ENCODE measurements around the gene PASK. TPM values are rescaled to one million over a fixed set of nuclear protein-coding genes. Genes with fewer than 3 reads are reported as not detected.

The PASK gene
- total and polyA plus RNA-seq, 2 donors (not counting 1 experiment from before 2014, with no cell fraction given), result 48.2 to 144 TPM

GRCh38 chr2:241149925-241150659 is 820 bp upstream of the PASK start, which contains the start of gene PPP1R7:
TSS of gene PPP1R7 (plus strand) at chr2:241150467. CDS start at chr2:241150496, 29 bp downstream.
- WGBS (ENCODE audit: insufficient coverage), result under 1% methylated on average over 73 of the region's 73 CpGs
- peak within 1 kb of the TSS; percentile 96 for H3K4me3 Mint-ChIP-seq
- H4K20me1 ChIP-seq (ENCODE audit: control insufficient read depth, insufficient read depth, low read length, poor library complexity, severe bottlenecking), result no peaks in the 10 kb centered on the region
- H3K4me1 ChIP-seq (ENCODE audit: control insufficient read depth in 2 of 2, insufficient read depth in 2 of 2, low read length in 2 of 2), result peaks cover 12 to 20% of the 10 kb centered on the region in 2 donors
- peak within 1 kb of the TSS; percentile 85 for H3K9ac ChIP-seq (ENCODE audit: low read length)
- peaks cover 0 to 6% of the 10 kb centered on the region in 2 experiments for H3K36me3 ChIP-seq (replicated peaks in 1 of 2; ENCODE audit: control extremely low read depth in 1 of 2, control insufficient read depth in 1 of 2, extremely low read depth in 1 of 2, insufficient read depth in 2 of 2, low read length in 1 of 2)
- ChIA-PET POLR2A (interaction anchor here (0.6 to 2.1 kb wide), 16 partner anchors 18 to 729 kb away, joined by 3 to 13 read pairs (median 3); partner anchors contain the start of gene MTERF4), CTCF (interaction anchor here (0.7 to 4.5 kb wide), 18 partner anchors 18 to 817 kb away, joined by 3 to 101 read pairs (median 4); partner anchors contain the start of gene MTERF4)
- H3K27ac ChIP-seq (ENCODE audit: low read length in 2 of 2), result peak within 1 kb of the TSS; percentile 12 to 80
- DNase-seq (peak; percentile 97), ATAC-seq (ENCODE audit: low read depth) (peak; percentile 80)
- H3K4me2 ChIP-seq (replicated peaks; ENCODE audit: low read depth, low read length, poor library complexity, severe bottlenecking), result peak within 1 kb of the TSS; percentile 99
- H3K27me3 ChIP-seq (replicated peaks in 1 of 4; ENCODE audit: control extremely low read depth in 1 of 4, control insufficient read depth in 3 of 4, insufficient read depth in 4 of 4, low read length in 3 of 4), result no peaks in the 10 kb centered on the region
- peaks cover 36% of the 10 kb centered on the region for H3K79me2 ChIP-seq (ENCODE audit: control insufficient read depth, insufficient read depth, low read length)
- peaks cover 35% of the 10 kb centered on the region for H3K4me1 Mint-ChIP-seq
- peak within 1 kb of the TSS; percentile 93 for H3K27ac Mint-ChIP-seq
- H2AFZ ChIP-seq (ENCODE audit: insufficient read depth, low read depth, low read length, poor library complexity, severe bottlenecking), result peak within 1 kb of the TSS; percentile 99
- no peaks in the 10 kb centered on the region for H3K9me3 ChIP-seq (ENCODE audit: control extremely low read depth in 1 of 3, control insufficient read depth in 2 of 3, insufficient read depth in 1 of 3, low read length in 2 of 3)
- no peak for TF ChIP-seq EZH2 (IDR thresholded peaks at IDR 0.05; ENCODE audit: borderline replicate concordance, insufficient read depth, low read depth, low read length, poor library complexity, severe bottlenecking)
- TF ChIP-seq, protein P1, sequence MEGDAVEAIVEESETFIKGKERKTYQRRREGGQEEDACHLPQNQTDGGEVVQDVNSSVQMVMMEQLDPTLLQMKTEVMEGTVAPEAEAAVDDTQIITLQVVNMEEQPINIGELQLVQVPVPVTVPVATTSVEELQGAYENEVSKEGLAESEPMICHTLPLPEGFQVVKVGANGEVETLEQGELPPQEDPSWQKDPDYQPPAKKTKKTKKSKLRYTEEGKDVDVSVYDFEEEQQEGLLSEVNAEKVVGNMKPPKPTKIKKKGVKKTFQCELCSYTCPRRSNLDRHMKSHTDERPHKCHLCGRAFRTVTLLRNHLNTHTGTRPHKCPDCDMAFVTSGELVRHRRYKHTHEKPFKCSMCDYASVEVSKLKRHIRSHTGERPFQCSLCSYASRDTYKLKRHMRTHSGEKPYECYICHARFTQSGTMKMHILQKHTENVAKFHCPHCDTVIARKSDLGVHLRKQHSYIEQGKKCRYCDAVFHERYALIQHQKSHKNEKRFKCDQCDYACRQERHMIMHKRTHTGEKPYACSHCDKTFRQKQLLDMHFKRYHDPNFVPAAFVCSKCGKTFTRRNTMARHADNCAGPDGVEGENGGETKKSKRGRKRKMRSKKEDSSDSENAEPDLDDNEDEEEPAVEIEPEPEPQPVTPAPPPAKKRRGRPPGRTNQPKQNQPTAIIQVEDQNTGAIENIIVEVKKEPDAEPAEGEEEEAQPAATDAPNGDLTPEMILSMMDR (IDR thresholded peaks at IDR 0.05), result peak; percentile 72
- H3K9me3 Mint-ChIP-seq (ENCODE audit: insufficient read depth), result no peaks in the 10 kb centered on the region
- H3K4me3 ChIP-seq (ENCODE audit: control extremely low read depth in 1 of 5, extremely low read depth in 1 of 5, insufficient read depth in 1 of 5, low read depth in 2 of 5, low read length in 4 of 5), result peak within 1 kb of the TSS; percentile 57 to 94 (median 84)
- no peaks in the 10 kb centered on the region for H3K27me3 Mint-ChIP-seq
- intact Hi-C loops (cut with micrococcal nuclease), result loop anchor here (1.0 to 5.0 kb wide), 11 partner anchors 23 to 236 kb away; partner anchors contain the start of genes FARP2, HDLBP, MTERF4 and SEPTIN2

GRCh38 chr2:241149675-241149924 is 328 bp upstream of the PASK start:
- Mint-ChIP-seq H3K4me1 (peaks cover 35% of the 10 kb centered on the region), H3K27ac (peak overlapping the region; percentile 93), H3K4me3 (peak overlapping the region; percentile 96), H3K9me3 (ENCODE audit: insufficient read depth) (no peaks in the 10 kb centered on the region), H3K27me3 (no peaks in the 10 kb centered on the region)
- Histone ChIP-seq H3K4me2 (replicated peaks; ENCODE audit: low read depth, low read length, poor library complexity, severe bottlenecking) (peak overlapping the region; percentile 99), H2AFZ (ENCODE audit: insufficient read depth, low read depth, low read length, poor library complexity, severe bottlenecking) (peak overlapping the region; percentile 99), H3K4me3 (ENCODE audit: control extremely low read depth in 1 of 5, extremely low read depth in 1 of 5, insufficient read depth in 1 of 5, low read depth in 2 of 5, low read length in 4 of 5) (peak overlapping the region; percentile 57 to 94 (median 84)), H3K27me3 (replicated peaks in 1 of 4; ENCODE audit: control extremely low read depth in 1 of 4, control insufficient read depth in 3 of 4, insufficient read depth in 4 of 4, low read length in 3 of 4) (no peaks in the 10 kb centered on the region), H3K79me2 (ENCODE audit: control insufficient read depth, insufficient read depth, low read length) (peaks cover 37% of the 10 kb centered on the region), H3K27ac (ENCODE audit: low read length in 2 of 2) (peak overlapping the region; percentile 12 to 70), H3K9me3 (ENCODE audit: control extremely low read depth in 1 of 3, control insufficient read depth in 2 of 3, insufficient read depth in 1 of 3, low read length in 2 of 3) (no peaks in the 10 kb centered on the region), H3K9ac (ENCODE audit: low read length) (peak overlapping the region; percentile 85), H3K36me3 (replicated peaks in 1 of 2; ENCODE audit: control extremely low read depth in 1 of 2, control insufficient read depth in 1 of 2, extremely low read depth in 1 of 2, insufficient read depth in 2 of 2, low read length in 1 of 2) (peaks cover 0 to 3% of the 10 kb centered on the region in 2 experiments), H4K20me1 (ENCODE audit: control insufficient read depth, insufficient read depth, low read length, poor library complexity, severe bottlenecking) (no peaks in the 10 kb centered on the region), H3K4me1 (ENCODE audit: control insufficient read depth in 2 of 2, insufficient read depth in 2 of 2, low read length in 2 of 2) (peaks cover 12 to 20% of the 10 kb centered on the region in 2 donors)
- CTCF ChIA-PET, result interaction anchor here (0.7 to 4.5 kb wide), 8 partner anchors 18 to 167 kb away, joined by 3 to 101 read pairs (median 11); partner anchors contain the start of gene MTERF4
- POLR2A ChIA-PET, result interaction anchor here (0.7 to 2.1 kb wide), 9 partner anchors 23 to 71 kb away, joined by 3 to 13 read pairs (median 4); partner anchors contain the start of gene MTERF4
- ATAC-seq (ENCODE audit: low read depth) (peak; percentile 3), DNase-seq (no peak)
- WGBS (ENCODE audit: insufficient coverage), result under 1% methylated on average over 23 of the region's 23 CpGs
- no peak for TF ChIP-seq EZH2 (IDR thresholded peaks at IDR 0.05; ENCODE audit: borderline replicate concordance, insufficient read depth, low read depth, low read length, poor library complexity, severe bottlenecking)
- TF ChIP-seq, protein P1 (IDR thresholded peaks at IDR 0.05), result no peak
- intact Hi-C loops (cut with micrococcal nuclease), result loop anchor here (1.0 kb wide), 1 partner anchor 39 kb away; no protein-coding TSS in a partner anchor

All from B cell (primary cell).